CD4-positive, alpha-beta memory T cell (primary cell): ENCODE measurements around the gene MFAP3. TPM values are rescaled to one million over a fixed set of nuclear protein-coding genes. Genes with fewer than 3 reads are reported as not detected.

ENCODE experiments used
- CTCF ChIA-PET: fragments of 350-600 bp; sonication (Branson Sonifier 250); formaldehyde crosslinking; loops from one replicate; lab custom pipeline; 2021; ENCODE audit warnings: inconsistent platforms; ENCODE audit not compliant: partially characterized antibody; lab: Charles Lee
- POLR2A ChIA-PET: fragments of 350-600 bp; sonication (Branson Sonifier 250); formaldehyde crosslinking; loops from one replicate; lab custom pipeline; 2021; ENCODE audit not compliant: partially characterized antibody; lab: Charles Lee
- DNase-seq, 5 donors: peaks; one replicate each; pipeline versions ENCODE4 v3.0.0 to v3.0.0-alpha.2; 2020 to 2022; ENCODE audit warnings: mixed read lengths in 1 of 5
- H3K27ac ChIP-seq: one replicate; pipeline ENCODE4 v1.7.0; 2013; ENCODE audit warnings: low read depth, low read length
- H3K27me3 ChIP-seq: 2 replicates; pipeline ENCODE4 v1.7.0; 2013; ENCODE audit warnings: mild to moderate bottlenecking, low read length, moderate library complexity; ENCODE audit not compliant: insufficient read depth
- H3K36me3 ChIP-seq: 2 replicates; pipeline ENCODE4 v1.7.0; 2013; ENCODE audit warnings: mild to moderate bottlenecking, low read length, moderate library complexity; ENCODE audit not compliant: insufficient read depth
- H3K4me1 ChIP-seq: 2 replicates; pipeline ENCODE4 v1.7.0; 2013; ENCODE audit warnings: mild to moderate bottlenecking, low read length, moderate library complexity; ENCODE audit not compliant: insufficient read depth
- H3K4me3 ChIP-seq, 2 donors: one replicate each; pipeline ENCODE4 v1.7.0; 2013; ENCODE audit warnings: low read length in 2 of 2, mild to moderate bottlenecking in 1 of 2
- H3K9me3 ChIP-seq, 2 donors: one replicate each; pipeline ENCODE4 v1.7.0; 2013; ENCODE audit warnings: low read length in 2 of 2, control low read depth in 1 of 2; ENCODE audit not compliant: control insufficient read depth in 1 of 2
- H3K27ac Mint-ChIP-seq, 7 donors: one replicate each; pipeline ENCODE4 v1.8.0; 2020 to 2021; ENCODE audit warnings: mixed read lengths in 7 of 7, mild to moderate bottlenecking in 6 of 7, inconsistent platforms in 3 of 7, moderate library complexity in 3 of 7
- H3K27me3 Mint-ChIP-seq, 2 donors: one replicate each; pipeline ENCODE4 v1.8.0; 2020 to 2021; ENCODE audit warnings: mixed read lengths in 2 of 2
- H3K36me3 Mint-ChIP-seq, 2 donors: one replicate each; pipeline ENCODE4 v1.8.0; 2020 to 2021; ENCODE audit warnings: mixed read lengths in 2 of 2, inconsistent platforms in 1 of 2, mild to moderate bottlenecking in 1 of 2
- H3K4me1 Mint-ChIP-seq, 4 donors: one replicate each; pipeline ENCODE4 v1.8.0; 2020 to 2021; ENCODE audit warnings: mixed read lengths in 4 of 4, mild to moderate bottlenecking in 1 of 4
- H3K4me3 Mint-ChIP-seq, 8 donors: one replicate each; pipeline ENCODE4 v1.8.0; 2020 to 2021; ENCODE audit warnings: mixed read lengths in 8 of 8, mild to moderate bottlenecking in 7 of 8, moderate library complexity in 6 of 8, inconsistent platforms in 3 of 8
- H3K9me3 Mint-ChIP-seq, 8 donors: one replicate each; pipeline ENCODE4 v1.8.0; 2020 to 2021; ENCODE audit warnings: mixed read lengths in 8 of 8, mild to moderate bottlenecking in 5 of 8, inconsistent platforms in 3 of 8, moderate library complexity in 1 of 8
- intact Hi-C: fragments of 100-400 bp; cut with micrococcal nuclease; formaldehyde crosslinking; loops from one replicate; pipeline ENCODE4 v1.15.1; 2023
- polyA plus RNA-seq, 2 donors: library from polyadenylated mRNA; unstranded; fragments of 300-500 nt; fragmentation: Illumina TruSeq; gene quantifications; one replicate each; pipeline ENCODE4 v1.2.3, GENCODE V29; 2021
- total RNA-seq, 2 experiments: library from RNA; stranded (reverse); gene quantifications; one replicate each; pipeline ENCODE4 v1.2.3, GENCODE V29; 2021

The MFAP3 gene
- total and polyA plus RNA-seq, 4 experiments from 2014 or later: 5.5 to 27.4 (median 16.0) TPM

GRCh38 chr5:154072414-154073171 lies 33.8 kb downstream of the MFAP3 start:
- intact Hi-C loops: loop anchor here (1.0 to 5.0 kb wide), 5 partner anchors 108 to 568 kb away; no protein-coding TSS in a partner anchor
- peaks cover 5 to 35% (median 14%) of the 10 kb centered on the region in 4 donors for H3K4me1 Mint-ChIP-seq

GRCh38 chr5:154076240-154076922 lies 37.6 kb downstream of the MFAP3 start:
- intact Hi-C loops: no loop called here
- no peak overlapping the region for H3K27ac ChIP-seq
- H3K4me1 Mint-ChIP-seq: peaks cover 5 to 35% (median 14%) of the 10 kb centered on the region in 4 donors
- ChIA-PET CTCF (interaction anchor here (0.8 to 11.7 kb wide), 6 partner anchors 9 to 330 kb away, joined by 3 to 220 read pairs (median 8); no protein-coding TSS in a partner anchor), POLR2A (interaction anchor here (0.6 to 2.1 kb wide), 3 partner anchors 13 to 114 kb away, joined by 3 to 11 read pairs (median 5); partner anchors contain the start of gene GALNT10)
- no peaks in the 10 kb centered on the region for H3K27me3 Mint-ChIP-seq
- H3K9me3 ChIP-seq: no peaks in the 10 kb centered on the region
- H3K4me3 ChIP-seq: no peak overlapping the region
- peaks cover 23% of the 10 kb centered on the region for H3K4me1 ChIP-seq
- DNase-seq: no peak
- H3K4me3 Mint-ChIP-seq: peak overlapping the region in 1 of 8 donors; percentile 13
- H3K9me3 Mint-ChIP-seq: no peaks in the 10 kb centered on the region
- no peaks in the 10 kb centered on the region for H3K36me3 ChIP-seq
- H3K36me3 Mint-ChIP-seq: no peaks in the 10 kb centered on the region
- peak overlapping the region in 6 of 7 donors; percentile 32 to 80 (median 55) for H3K27ac Mint-ChIP-seq
- H3K27me3 ChIP-seq: no peaks in the 10 kb centered on the region

More at GRCh38 chr5:154072414-154073171, 33.8 kb downstream of the MFAP3 start:
- POLR2A ChIA-PET: interaction anchor here (0.8 to 1.6 kb wide), 7 partner anchors 34 to 376 kb away, joined by 3 to 14 read pairs (median 5); partner anchors contain the start of genes FAM114A2, GALNT10 and MFAP3
- Mint-ChIP-seq H3K4me3 (peak overlapping the region in 1 of 8 donors; percentile 21), H3K27ac (peak overlapping the region in 6 of 7 donors; percentile 1 to 89 (median 46)), H3K36me3 (no peaks in the 10 kb centered on the region), H3K27me3 (peaks cover 0 to 2% of the 10 kb centered on the region in 2 donors), H3K9me3 (no peaks in the 10 kb centered on the region)
- DNase-seq: peak; percentile 75 to 78 (median 76)
- H3K4me3 ChIP-seq: no peak overlapping the region
- H3K36me3 ChIP-seq: no peaks in the 10 kb centered on the region
- H3K27ac ChIP-seq: no peak overlapping the region
- H3K9me3 ChIP-seq: no peaks in the 10 kb centered on the region
- CTCF ChIA-PET: interaction anchor here (0.6 to 11.7 kb wide), 73 partner anchors 9 to 567 kb away, joined by 3 to 220 read pairs (median 4); partner anchors contain the start of genes FAM114A2, GALNT10 and MFAP3
- H3K27me3 ChIP-seq: no peaks in the 10 kb centered on the region
- H3K4me1 ChIP-seq: peaks cover 23% of the 10 kb centered on the region

- Histone ChIP-seq H3K4me3 (no peak overlapping the region), H3K27ac (no peak overlapping the region), H3K4me1 (peaks cover 18% of the 10 kb centered on the region), H3K9me3 (no peaks in the 10 kb centered on the region), H3K36me3 (no peaks in the 10 kb centered on the region), H3K27me3 (no peaks in the 10 kb centered on the region)
- CTCF ChIA-PET: interaction anchor here (0.9 to 11.7 kb wide), 2 partner anchors 101 to 329 kb away, joined by 3 to 220 read pairs; no protein-coding TSS in a partner anchor
- intact Hi-C loops: no loop called here
- Mint-ChIP-seq H3K9me3 (no peaks in the 10 kb centered on the region), H3K36me3 (no peaks in the 10 kb centered on the region), H3K4me1 (peaks cover 3 to 25% (median 8%) of the 10 kb centered on the region in 4 donors), H3K27me3 (no peaks in the 10 kb centered on the region), H3K4me3 (no peak overlapping the region), H3K27ac (no peak overlapping the region)
- POLR2A ChIA-PET: no interaction called here
- no peak for DNase-seq
Measured at GRCh38 chr5:154077696-154078095, 38.9 kb downstream of the MFAP3 start.

GRCh38 chr5:154078272-154078671 lies 39.5 kb downstream of the MFAP3 start:
- no peaks in the 10 kb centered on the region for H3K27me3 ChIP-seq
- no peaks in the 10 kb centered on the region for H3K36me3 ChIP-seq
- Mint-ChIP-seq H3K27ac (no peak overlapping the region), H3K36me3 (no peaks in the 10 kb centered on the region), H3K27me3 (no peaks in the 10 kb centered on the region), H3K4me3 (no peak overlapping the region), H3K9me3 (no peaks in the 10 kb centered on the region), H3K4me1 (peaks cover 3 to 23% (median 7%) of the 10 kb centered on the region in 4 donors)
- no peak overlapping the region for H3K4me3 ChIP-seq
- no peaks in the 10 kb centered on the region for H3K9me3 ChIP-seq
- CTCF ChIA-PET: interaction anchor here (0.9 to 11.7 kb wide), 2 partner anchors 100 to 328 kb away, joined by 3 to 220 read pairs; no protein-coding TSS in a partner anchor
- peaks cover 18% of the 10 kb centered on the region for H3K4me1 ChIP-seq
- H3K27ac ChIP-seq: no peak overlapping the region
- intact Hi-C loops: no loop called here
- POLR2A ChIA-PET: no interaction called here
- no peak for DNase-seq

- peaks cover 6% of the 10 kb centered on the region for H3K4me1 ChIP-seq
- DNase-seq: no peak
- CTCF ChIA-PET: interaction anchor here (4.2 kb wide), 1 partner anchor 9 kb away, joined by 15 read pairs; no protein-coding TSS in a partner anchor
- intact Hi-C loops: no loop called here
- H3K4me3 Mint-ChIP-seq: no peak overlapping the region
- H3K36me3 ChIP-seq: no peaks in the 10 kb centered on the region
- H3K36me3 Mint-ChIP-seq: no peaks in the 10 kb centered on the region
- no peaks in the 10 kb centered on the region for H3K9me3 Mint-ChIP-seq
- H3K27me3 ChIP-seq: no peaks in the 10 kb centered on the region
- H3K27ac Mint-ChIP-seq: no peak overlapping the region
- no peaks in the 10 kb centered on the region for H3K9me3 ChIP-seq
- peaks cover 0 to 7% (median 4%) of the 10 kb centered on the region in 4 donors for H3K4me1 Mint-ChIP-seq
- H3K27ac ChIP-seq: no peak overlapping the region
- no peak overlapping the region for H3K4me3 ChIP-seq
- H3K27me3 Mint-ChIP-seq: no peaks in the 10 kb centered on the region
- POLR2A ChIA-PET: no interaction called here
Measured at GRCh38 chr5:154081246-154081645, 42.5 kb downstream of the MFAP3 start.

- Mint-ChIP-seq H3K9me3 (peaks cover 0 to 2% (median 0%) of the 10 kb centered on the region in 8 donors), H3K4me3 (no peak overlapping the region), H3K36me3 (no peaks in the 10 kb centered on the region), H3K4me1 (peaks cover 0 to 2% (median 0%) of the 10 kb centered on the region in 4 donors), H3K27ac (no peak overlapping the region), H3K27me3 (peaks cover 0 to 2% of the 10 kb centered on the region in 2 donors)
- Histone ChIP-seq H3K9me3 (no peaks in the 10 kb centered on the region), H3K4me1 (no peaks in the 10 kb centered on the region), H3K36me3 (no peaks in the 10 kb centered on the region), H3K27ac (no peak overlapping the region), H3K27me3 (no peaks in the 10 kb centered on the region), H3K4me3 (no peak overlapping the region)
- CTCF ChIA-PET: interaction anchor here (4.2 kb wide), 1 partner anchor 12 kb away, joined by 15 read pairs; no protein-coding TSS in a partner anchor
- POLR2A ChIA-PET: no interaction called here
- intact Hi-C loops: no loop called here
- no peak for DNase-seq
Measured at GRCh38 chr5:154084062-154084639, 45.4 kb downstream of the MFAP3 start.
